ENCODE data around the gene KCNIP2.
A peak's percentile ranks its signal among the peaks of the same experiment; 100 is the strongest.

Gene KCNIP2

DNA sequence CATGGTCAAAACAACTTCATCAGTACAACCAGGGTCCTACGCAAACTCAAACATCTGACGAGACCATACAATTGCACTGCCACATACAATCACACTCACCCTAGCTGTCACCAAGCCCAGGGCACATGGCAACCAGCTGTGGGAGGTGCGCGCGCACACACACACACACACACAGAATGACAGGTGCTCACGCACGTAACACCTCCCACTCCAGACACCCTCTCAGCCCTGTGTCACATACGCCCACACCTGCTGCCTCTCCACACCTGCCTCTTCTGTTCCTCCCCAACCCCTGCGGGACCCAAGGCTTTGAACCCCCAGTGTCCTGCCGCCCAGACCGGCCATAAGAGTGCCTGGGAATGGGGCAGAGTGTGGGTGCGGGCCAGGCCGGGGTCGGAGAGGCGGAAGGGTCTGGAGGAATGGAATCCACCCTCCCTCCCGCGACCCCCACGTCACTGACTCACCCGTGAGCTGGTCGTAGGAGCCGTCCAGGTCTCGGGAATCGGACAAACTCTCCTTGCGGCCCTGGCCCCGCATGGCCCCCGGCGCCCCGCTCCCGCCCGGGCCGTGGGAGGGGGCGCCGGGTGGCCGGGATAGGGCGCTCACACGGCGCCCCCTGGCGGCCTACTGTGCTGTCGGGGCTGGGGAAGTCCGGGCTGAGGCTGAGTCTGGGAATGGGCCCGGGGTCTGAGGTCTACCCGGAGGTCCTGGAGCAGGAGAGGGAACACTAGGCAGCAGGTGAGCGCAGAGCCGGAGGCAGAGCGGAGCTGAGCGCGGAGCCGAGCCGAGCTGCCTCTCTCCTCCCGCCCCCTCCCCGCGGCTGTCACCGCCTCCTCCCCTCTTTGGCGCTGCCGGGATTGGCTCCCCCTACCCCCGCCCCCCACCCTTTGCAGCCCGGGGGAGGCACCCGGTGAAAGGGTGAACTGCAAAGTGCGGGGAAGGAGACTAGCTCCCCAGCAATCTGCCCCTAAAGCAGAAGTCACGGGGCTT, at the start of gene KCNIP2:
Gene KCNIP2, minus strand, starts transcription at position 769 of the 990 bp plus-strand sequence. Its CDS starts 232 bp downstream, at position 537.
- peak; percentile 60 for DNase-seq

GRCh38 chr10:101892782-101893391, 49.3 kb upstream of the KCNIP2 start:
- DNase-seq: no peak

GRCh38 chr10:101889256-101890210, 45.9 kb upstream of the KCNIP2 start:
- peak; percentile 84 for DNase-seq

GRCh38 chr10:101888251-101888949, 44.8 kb upstream of the KCNIP2 start:
- DNase-seq: no peak

- no peak for DNase-seq
These were observed 44.2 kb upstream of the KCNIP2 start for GRCh38 chr10:101887775-101888174.

- no peak for DNase-seq
These were observed 43.1 kb upstream of the KCNIP2 start for GRCh38 chr10:101886521-101887312.

- DNase-seq: no peak
These were observed 37.6 kb upstream of the KCNIP2 start for GRCh38 chr10:101881036-101881774.

DNA sequence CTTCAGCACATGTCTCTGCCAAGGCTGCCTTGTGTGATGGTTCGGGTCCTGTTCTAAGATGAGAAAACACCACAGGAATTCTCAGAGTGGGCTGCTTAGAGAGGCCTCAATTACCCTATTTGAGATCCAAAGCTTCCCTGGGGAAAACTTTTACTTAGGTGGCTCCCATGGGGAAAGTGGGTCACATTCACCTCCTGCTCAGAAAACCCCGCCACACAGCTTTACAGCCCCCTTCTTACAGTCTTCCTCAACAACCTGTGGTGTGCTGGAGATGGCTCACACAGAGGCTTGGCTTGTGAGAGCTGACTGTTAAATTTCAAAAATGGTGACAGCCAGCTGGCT, 36.6 kb upstream of the KCNIP2 start:
- DNase-seq: no peak

DNA sequence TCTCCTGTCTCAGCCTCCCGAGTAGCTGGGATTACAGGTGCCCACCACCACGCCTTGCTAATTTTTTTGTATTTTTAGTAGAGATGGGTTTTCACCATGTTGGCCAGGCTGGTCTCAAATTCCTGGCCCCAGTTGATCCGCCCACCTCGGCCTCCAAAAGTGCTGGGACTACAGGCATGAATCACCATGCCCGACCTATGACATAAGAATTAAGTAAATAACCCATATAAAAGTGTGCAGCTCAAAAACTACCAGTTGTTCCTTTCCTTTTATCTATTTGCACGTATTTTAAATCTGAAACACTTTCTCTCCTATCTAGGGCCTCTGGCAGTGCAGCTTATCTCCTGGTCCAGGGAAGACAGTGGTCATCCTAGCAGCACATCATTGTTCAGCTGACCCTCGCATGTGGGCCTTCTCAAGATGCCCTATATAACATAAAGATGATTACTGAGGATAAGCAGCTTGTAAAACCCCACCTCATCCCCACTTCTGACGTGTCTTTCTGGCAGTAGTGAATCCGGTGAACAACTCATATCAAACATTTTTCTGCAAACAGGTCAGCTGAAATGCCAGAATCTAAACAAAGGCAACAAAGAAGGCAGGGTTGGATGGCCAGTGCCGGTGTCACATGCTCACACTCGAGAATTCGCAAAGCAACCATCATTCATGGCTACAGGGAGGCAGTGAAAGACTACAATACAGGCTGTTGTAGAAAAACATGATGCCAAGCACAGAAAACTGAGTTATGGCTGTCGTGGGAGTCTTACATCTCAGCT, 36.0 kb upstream of the KCNIP2 start:
- no peak for DNase-seq

- no peak for DNase-seq
These were observed 35.3 kb upstream of the KCNIP2 start for GRCh38 chr10:101878869-101879268.

DNA sequence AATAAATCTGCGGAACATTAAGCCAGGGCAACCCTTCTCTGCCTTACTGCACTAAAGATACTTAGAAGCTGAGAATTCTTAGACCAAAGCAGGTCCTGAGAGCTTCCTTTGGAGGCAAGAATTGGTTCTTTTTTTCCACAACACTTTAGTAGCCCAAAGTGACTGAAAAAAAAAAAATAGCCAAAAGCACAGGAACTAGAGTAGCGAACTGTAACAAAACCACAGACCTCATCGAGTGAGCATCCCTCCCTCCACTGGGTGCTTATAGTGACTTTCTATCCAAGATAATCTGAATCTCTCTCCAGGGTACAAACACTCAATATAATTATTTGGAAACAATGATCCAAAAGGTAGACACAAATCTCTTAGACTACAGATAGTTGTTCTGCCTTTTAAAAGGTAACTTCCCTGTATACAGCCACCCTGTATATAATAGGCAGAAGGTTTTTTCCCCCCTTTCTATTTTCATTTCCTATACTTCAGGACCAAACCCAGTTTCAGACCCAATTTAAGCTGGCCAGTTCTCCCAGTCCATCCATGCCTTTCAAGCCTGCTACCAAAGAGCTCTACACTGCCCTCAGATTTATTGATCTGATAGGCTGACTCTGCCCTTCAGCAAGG, 31.6 kb upstream of the KCNIP2 start:
- DNase-seq: no peak

- no peak for DNase-seq
These were observed 30.7 kb upstream of the KCNIP2 start for GRCh38 chr10:101874252-101874651.

GRCh38 chr10:101867931-101868330, 24.3 kb upstream of the KCNIP2 start:
- no peak for DNase-seq

GRCh38 chr10:101859530-101859929, 15.9 kb upstream of the KCNIP2 start:
- no peak for DNase-seq

- no peak for DNase-seq
These were observed 15.3 kb upstream of the KCNIP2 start for GRCh38 chr10:101858723-101859500.

DNA sequence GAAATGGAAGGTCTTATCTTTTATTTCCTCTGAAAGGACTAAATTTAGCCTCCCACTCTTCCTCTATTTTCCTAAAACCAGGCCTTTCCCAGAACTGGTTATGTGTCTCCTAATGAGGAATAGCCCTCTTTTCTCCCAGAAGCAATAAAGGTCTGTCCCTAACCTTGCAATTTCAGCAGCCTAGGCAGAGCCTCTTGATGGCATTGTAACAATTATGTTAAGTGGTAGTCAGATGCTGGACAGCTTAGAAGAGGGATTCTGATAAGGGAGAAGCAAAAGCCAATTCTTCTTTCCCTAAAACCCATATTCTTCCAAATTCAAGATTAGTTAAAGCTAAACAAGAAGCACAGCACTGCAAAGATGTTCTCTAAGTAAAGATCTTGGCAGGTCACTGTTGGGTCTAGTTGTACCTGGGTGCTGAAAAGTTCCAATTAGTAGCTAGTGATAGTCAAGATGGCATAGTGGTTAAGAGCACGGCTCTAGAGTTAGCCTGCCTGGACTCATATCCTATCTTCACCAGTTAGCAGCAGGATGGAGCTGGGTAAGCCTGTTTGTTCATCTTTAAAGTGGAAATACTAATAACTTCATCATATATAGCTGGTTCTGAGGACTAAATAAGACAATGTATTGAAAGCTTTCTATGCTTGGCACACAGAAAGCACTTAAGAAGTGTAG, 14.3 kb upstream of the KCNIP2 start:
- no peak for DNase-seq

DNA sequence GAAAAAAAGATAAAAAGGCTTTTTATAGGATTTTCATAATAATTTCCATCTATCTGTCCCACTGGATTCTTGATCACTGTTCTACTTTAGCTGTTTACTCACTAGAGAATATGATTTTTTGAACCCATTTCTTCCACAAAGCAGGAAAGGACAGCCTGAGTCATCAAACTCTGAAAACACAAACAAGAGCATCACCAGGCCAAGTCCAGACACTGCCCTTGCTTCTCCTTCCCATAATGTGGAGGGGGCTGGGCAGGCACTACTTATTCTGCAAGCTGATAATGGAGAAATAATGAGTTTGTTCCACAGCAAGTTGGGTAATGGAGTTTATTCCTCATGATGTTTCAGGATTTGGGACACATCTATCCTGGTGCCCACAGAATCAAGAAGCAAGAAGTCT, 13.0 kb upstream of the KCNIP2 start:
- no peak for DNase-seq

Measured in activated CD4-positive, alpha-beta T cell treated with anti-CD3 and anti-CD28 coated beads for 48 hours (primary cell).